GM12873 (cell line): ENCODE measurements around the gene ASZ1.

Source experiments
- CTCF ChIP-seq: IDR thresholded peaks from 2 replicates; pipeline ENCODE4 v1.5.1; 2012; ENCODE audit warnings: low read depth, mild to moderate bottlenecking, moderate library complexity, low read length, control low read depth; ENCODE audit not compliant: insufficient read depth; ENCODE audit errors: missing control alignments

The ASZ1 gene

GRCh38 chr7:117350027-117350426 lies 77.3 kb downstream of the ASZ1 start:
- no peak for TF ChIP-seq CTCF

GRCh38 chr7:117349570-117349969 lies 77.7 kb downstream of the ASZ1 start:
- TF ChIP-seq CTCF: no peak

- TF ChIP-seq CTCF: no peak
These were observed 79.2 kb downstream of the ASZ1 start for GRCh38 chr7:117347962-117348672.

DNA sequence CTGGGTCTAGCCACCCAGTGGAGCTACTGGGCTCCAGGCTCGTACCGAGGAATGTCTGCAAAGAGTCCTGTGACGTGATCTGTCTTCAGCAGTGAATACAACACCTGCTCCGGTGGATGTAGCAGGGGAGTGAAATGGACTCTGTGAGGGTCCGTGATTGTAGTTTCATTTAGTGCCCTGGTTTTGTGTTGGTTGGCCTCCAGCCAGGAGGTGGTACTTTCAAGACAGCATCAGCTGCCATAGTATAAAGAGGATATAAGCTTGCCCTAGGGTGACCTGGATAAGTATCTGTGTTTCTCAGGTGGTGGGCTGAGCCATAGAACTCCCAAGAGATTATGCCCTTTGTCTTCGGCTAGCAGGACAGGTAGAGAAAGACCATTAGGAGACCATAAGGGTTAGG lies 79.8 kb downstream of the ASZ1 start:
- TF ChIP-seq CTCF: no peak

DNA sequence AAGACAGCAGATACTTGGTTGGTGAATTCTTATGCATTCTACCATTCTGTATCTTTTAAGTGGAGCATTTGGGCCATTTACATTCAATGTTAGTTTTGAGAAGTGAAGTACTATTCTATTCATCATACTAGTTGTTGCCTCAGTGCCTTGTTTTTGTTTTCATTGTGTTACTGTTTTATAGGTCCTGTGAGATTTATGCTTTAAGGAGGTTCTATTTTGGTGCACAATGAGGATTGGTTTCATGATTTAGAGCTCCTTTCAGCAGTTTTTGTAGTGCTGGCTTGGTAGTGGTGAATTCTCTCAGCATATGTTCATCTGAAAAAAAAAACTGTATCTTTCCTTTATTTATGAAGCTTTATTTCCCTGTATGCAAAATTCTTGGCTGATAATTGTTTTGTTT lies 81.1 kb downstream of the ASZ1 start:
- TF ChIP-seq CTCF: no peak

DNA sequence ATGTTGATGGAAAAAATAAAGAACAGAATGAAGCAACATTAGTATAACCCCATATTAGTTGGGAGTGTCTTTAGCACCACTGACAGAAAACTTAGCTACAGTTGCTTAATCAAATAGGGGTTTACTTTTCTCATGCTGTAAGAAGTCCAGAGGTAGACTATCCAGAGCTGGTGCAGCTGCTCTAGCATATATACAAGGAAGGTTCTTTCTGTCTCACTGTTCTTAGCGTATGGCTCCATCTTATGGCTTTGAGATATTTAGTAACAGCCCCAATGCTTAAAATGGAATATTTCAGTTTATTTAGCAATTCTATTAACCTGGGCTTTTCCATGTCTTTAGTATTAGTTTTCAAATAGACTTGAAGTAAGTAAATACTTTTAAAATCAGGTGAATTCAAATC lies 89.3 kb downstream of the ASZ1 start:
- TF ChIP-seq CTCF: no peak

DNA sequence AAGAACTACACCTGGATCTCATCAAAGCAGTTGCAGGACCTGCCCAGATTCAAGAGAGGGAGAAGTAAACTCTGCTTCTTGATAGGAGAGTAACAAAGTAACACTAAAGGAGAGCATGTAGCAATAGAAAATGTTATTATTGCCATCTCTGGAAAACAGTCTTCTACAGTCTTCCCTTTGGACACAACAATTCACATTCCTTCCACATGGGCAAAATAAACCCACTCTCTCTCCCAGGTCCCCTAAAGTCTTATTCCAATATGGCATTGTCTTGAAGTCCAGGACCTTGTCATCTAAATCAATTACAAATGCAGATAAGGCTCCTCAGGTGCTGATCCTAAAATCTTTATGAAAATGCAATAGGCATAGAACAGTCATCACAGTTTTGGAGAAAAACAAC lies 94.1 kb downstream of the ASZ1 start:
- TF ChIP-seq CTCF: no peak
